GDM1 (cell line): ENCODE results near the gene APBB1.
"Not testable (repeated sequence)": the region's sequence is repeated elsewhere in the genome, so short reads cannot be mapped to it uniquely, and the experiment has no call there.

ENCODE experiments used
- DNase-seq: peaks from one replicate; lab custom pipeline; 2025; lab: John Stamatoyannopoulos, UW

APBB1 gene

DNA sequence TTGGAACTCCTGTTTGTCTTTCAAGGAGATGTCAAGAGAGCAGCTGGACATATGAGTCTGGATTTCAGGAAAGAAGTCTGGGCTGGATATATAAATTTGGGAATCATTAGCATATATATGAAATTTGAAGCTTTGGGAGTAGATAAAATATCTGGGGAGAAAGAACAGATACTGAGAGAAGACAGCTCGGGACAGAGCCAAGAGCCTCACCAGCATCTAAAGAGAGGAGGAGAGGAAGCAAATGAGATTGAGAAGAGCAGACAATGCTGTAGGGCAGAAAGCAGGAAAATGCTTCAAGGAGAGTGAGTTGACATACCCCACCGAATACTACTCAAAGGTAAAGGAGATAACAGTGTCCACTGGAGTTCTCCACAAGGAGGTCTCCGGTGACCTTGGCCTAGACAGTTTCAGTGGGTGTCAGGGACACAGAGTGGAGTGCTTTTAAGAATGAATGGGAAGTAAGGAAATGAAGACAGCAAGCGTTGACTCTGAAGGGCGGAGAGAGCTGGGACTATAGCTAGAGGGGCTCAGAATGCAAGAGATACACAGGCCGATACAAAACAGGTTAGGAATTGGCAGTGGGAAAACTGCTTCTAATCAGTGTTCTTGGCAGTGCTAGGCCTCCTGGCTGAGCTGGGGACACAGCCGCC is 862 bp downstream of the APBB1 start:
- no peak for DNase-seq

DNA sequence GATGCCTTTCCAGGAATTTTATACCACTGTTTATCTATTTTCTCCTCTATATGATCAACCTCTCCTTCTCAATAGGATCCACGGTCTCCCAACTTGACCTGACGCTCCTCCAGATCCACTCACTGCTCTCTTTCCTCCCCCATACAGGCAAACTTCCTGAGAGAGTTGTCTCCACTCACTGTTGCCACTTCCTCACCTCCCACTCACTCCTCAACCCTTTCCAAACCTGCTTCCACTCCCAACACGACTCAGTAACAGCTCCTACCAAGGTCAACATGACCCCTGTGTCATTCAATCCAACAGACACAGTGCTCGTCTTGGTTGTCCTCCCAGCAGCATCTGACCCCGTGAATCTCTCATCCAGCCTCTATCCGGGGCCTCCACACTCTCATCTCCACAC is 3.1 kb downstream of the APBB1 start:
- DNase-seq, result no peak

DNA sequence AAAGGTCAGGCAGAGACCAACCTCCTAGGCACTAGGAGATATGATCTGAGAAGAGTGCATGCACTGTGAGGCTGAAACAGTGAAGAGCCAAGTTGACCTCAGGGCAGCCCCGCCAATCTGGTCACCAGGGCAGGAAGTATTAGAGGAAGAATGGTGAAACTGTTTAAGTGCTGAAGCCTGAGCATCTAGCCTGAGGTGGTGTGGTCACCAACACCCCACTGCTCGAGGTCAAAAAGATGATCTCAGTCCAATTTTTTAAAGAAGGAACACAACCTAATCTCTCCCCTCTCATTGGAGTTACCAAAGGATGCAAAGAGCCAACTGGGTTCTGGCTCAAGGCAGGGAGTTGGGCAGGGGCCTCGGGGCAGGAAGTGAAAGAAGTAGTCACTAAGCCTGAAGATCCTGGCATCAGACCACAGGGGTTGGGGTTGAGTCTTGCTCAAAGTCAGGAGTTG is 4.0 kb downstream of the APBB1 start:
- DNase-seq, result no peak

DNA sequence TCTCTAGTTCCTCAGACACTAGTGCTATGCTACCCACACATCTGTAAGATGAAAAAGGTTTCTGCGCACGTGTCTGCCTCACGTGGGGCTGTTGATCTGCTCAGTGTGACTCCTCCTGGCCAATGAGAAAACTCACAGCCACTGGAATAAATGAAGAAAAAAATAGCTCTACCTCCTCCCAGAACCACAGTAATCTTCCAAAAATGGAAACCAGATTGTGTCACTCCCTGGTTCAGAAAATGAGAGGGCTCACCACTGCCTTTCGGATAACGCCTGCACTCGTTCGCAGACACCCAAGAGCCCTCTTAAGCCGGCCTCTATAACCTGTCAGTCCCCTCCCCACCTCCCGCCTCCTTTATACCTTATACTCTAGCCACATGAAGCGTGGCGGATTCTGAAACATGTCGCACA is 5.1 kb downstream of the APBB1 start:
- DNase-seq, result no peak

DNA sequence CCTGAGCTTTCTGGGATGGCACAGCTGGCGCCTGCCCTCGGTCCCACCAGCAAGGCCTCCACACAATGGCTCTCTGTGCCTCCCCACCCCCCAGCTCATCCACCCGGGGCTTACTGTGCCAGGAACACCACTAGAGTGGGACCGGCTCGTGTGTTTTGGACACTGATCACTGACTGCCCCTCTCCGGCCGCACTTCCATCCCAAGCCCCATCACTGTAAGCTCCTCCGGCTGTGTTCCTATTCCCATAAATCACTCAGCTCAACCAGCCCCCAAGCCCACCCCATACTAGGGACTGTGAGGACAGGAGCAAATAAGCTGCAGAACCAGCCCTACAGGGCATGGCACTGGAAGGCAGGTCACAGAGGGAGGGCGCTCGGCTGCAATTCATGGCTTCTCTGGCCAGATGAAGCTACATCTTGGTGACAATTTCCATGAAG is 7.3 kb downstream of the APBB1 start:
- DNase-seq, result no peak

DNA sequence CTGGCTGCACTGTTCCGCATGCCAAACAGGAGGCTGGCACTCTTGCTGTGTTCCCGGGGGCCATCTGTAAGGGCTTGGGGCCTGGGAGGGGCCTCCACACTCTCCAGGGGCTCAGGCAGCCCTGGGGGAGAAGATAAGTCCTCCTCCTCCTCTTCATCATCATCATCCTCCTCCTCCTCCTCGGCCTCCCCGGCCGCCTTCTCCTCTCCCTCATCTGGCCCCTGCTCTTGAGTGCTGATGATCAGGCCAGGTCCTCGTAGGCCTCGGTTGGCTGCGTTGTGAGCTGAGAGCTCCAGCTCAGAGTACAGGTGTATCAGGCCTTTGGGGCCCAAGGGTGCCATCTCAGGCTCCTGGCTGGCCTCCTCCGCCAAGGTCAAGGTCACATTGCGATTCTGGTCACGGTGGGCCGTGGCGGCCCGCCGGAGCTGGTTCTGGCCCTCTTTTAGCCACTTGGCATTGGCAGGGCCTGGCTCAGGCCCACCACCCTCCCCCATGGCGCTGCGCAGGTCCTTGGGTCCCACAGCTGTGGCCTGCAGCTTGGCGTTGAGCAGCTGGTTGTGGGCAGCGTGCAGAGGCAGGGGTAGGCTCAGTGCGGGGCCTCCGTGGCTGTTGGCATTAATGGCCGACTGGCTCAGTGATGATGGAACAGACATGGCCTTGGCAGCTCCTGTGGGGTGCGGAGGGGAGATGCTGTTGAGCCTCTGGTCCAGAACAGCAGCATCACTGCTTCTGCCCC is 8.0 kb downstream of the APBB1 start:
- DNase-seq, result no peak

DNA sequence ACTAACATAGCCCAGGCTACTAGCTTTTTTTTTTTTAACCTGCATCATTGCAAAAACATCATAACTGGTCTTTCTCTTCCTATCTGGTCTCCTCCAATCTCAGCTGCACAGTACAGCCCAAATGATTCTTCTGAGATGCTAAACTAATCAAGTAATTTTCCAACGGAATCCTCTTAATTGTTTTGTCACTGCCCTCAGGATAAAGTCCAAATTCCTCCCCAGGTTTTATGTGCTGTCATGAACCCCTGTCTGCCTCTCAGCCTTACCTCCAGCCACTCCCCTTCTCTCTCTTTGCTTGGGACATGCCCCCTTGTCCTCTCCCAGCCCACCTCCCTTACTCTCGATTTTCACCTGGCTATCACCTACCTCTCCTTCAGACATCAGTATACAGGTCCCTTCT is 12.5 kb downstream of the APBB1 start:
- DNase-seq, result no peak

DNA sequence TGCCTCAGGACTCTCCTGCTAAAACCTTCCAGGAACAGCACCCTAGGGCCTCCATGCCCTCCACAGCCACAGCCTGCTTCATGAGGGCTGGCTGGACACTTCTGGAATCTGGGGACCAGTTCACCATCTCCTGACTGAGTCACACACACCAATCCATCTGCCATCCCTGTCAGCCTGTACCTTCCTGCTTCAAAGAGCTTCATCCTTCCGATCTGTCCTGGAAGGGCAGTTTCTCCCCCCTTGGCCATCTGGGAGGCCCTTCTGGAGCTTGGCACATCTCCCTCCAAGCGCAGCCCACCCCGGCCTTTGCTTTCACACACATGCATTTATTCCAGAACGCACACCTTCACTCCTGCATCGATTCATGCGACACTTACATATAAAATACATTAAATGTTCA is 13.0 kb downstream of the APBB1 start:
- DNase-seq, result no peak

DNA sequence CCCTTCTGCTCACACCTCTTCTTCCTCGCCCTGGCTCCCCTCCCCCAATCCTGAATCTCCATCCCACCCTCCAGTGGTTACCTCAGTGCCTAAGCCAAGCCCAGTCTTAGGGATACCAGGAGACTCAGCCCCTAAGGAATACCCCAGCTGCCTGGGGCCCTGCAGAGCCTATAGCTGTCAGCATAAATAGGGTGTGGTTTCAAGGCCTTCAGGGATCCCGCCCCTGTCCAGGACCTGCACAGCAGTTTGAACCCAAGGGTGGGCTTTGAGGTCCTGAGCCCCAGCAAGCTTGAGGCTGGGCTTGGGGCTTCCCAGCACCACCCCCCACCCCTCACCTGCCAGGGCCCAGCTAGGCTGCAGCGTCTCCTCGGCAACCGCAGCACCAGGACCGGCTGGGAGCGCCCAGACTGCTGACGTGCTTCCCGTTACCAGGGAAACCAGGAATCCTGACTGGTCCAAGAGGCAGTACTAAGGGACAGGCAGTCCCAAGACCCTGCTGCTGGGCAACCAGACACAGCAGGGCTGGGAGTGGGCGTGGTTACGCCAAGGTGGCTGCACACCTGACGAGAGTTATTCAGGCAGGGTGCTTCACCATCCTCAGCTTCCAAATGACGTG is 13.7 kb downstream of the APBB1 start:
- no peak for DNase-seq

DNA sequence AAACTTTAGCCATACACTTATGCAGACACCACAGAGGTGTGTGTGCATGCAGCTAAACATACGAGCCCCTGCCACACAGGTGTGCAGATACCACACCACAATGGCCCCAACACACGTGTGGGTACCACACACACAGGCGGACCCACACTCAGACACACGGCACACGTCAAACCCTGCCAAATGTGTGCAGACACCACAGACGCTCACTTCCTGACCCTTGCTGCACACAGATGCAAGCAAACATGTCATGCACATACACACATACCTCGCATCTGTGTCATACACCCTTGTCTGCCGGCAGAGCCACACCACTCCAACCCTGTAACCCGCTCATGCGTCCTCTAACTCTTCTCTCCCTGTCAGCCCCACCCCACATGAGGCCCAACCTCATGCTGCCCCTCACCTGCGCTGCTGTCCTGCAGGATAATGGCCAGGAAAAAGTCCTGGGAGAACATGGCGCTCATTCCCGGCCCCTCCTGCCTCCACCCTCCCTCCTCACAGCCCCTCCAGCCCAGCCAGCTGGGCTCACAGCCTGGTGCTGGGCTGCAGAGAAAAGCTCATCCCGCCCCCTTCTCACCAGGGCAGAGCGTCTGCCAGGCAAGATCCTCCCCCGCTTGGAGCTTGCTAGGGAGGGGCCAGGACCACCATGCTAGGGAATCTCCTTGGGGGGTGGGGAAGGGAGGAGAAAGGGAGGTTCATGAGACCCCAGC is 14.4 kb downstream of the APBB1 start:
- no peak for DNase-seq

DNA sequence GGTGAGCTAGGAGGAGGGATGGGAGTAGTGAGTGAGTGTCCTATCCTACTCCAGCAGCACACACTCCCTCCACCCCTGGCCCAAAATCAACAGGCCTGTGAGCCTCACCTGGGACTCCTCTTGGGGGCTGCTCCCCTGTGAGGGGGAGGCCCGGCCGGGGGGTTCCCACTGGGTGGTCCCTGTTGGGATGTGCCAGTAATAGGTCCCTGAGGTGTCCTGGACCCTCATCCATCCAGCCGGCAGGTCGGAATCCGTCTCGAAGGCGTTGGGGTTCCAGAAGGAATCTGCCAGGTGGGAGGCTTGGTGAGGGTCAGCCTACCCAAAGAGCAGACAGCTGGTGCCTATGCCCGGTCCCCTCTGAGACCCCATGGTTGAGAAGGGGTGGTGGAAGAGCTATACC is 15.4 kb downstream of the APBB1 start:
- no peak for DNase-seq

DNA sequence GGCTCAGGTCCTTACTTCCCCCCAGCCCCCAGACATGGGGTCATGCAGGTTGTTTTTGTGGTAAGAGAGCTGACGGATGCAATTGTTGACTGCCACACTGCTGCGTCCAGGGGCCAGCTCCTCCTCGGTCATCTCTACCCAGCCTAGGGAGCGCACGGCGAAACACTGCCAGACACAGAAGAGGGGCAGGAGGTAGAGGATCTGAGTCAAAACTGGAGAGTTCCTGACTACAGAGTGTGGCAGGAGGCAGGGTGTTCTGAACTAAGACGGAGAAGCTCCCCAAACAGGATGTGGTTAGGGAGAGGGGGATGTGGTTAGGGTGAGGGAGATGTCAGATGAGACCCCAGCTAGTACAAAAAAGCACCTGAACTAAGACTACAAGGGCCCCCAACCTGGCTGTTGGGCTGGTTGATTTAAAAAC is 16.3 kb downstream of the APBB1 start:
- DNase-seq, result peak; percentile 48

DNA sequence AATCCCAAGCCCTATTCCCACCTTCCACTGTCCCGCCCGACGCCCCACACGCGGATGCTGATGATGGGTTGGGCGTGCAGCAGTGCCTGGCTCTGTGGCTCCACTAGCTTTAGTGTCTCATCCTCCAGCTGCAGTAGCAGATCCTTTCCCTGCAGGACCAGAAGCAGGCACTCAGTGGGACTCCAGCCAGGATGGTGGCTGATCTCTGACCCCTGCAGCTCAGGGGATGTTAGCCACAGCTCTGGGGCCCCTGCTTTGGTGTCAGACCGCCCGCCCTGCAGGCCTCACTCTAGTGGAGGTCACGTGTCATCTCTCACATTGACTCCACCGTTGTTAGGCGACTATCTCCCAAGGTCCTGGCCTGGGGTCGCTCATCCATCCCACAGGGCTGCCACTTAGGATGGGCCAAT is 16.8 kb downstream of the APBB1 start:
- no peak for DNase-seq

DNA sequence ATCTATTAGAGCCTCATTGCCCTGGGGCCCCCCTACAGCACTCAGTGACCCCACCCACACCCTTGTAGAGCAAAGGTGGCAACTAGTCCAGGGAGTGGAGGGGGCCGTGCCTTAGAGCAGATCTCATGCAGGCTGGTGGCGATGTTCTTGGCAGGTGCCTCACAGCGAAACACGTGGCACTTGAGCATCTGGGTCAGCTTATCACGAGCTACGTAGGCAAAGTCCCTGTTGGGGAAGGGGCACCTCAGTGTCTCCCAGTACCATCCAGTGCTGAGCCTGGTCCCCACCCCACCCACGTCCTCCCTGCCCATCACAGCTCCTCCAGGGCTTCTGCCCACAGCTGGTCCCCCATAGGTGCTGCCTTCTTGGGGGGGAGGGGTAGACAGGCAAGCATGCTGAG is 17.4 kb downstream of the APBB1 start:
- DNase-seq, result no peak

DNA sequence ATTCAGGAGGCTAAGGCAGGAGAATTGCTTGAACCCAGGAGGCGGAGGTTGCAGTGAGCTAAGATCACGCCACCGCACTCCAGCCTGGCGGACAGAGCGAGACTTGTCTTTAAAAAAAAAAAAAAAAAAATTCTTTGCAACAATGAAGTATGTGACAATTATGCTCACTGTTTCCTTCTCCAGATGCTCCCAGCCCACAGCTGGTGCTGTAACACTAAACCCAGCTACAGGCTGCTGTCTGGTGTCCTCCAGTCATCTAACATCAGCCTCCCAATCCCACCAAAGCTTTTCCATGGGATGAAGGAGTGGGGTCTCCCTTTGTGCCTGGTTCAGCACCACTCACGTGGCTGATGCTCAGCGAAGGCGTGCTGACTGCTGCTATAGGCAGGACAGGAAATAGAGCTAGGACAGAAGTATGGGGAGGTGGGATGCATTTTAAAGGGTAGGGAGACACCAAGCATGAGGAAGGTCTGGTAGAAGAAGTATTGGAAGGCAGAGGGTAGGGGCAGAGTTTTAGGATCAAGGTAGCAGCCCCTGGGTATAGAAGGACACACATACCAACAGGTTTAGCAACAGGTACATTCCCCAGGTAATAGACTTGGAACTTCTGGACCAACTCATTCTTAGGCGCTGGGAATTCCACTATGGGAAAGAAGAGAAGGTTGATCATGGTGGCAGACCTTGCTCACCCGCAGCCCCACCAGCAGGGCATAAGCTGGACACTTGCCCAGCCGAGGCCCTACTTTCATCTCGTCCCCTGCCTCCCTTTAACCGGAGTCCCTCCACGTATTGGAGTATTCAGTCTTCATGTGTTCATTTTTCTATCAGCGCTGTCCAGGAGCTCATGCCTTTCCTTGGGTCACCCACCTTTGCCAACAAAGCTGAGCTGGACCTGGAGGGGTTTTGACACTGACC is 18.2 kb downstream of the APBB1 start:
- DNase-seq, result no peak

DNA sequence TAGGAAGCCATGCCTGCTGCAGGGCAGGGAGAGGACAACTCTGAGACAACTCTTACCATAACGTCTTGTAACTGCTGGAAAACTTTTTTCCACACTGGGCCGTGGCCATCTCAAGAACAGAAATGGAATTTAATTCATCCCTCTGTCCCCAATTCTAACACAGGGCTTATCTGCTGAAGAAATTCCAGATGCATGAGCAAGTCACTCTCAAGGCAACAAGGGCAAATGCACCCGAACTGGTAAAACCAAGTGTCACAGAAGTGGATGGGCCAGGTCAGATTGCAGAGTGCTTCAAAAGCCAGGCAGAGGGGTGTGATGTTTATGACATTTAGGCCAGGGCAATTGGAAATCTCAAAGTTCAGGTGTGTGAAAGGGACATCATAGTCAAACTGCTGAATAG is 21.3 kb downstream of the APBB1 start:
- no peak for DNase-seq

DNA sequence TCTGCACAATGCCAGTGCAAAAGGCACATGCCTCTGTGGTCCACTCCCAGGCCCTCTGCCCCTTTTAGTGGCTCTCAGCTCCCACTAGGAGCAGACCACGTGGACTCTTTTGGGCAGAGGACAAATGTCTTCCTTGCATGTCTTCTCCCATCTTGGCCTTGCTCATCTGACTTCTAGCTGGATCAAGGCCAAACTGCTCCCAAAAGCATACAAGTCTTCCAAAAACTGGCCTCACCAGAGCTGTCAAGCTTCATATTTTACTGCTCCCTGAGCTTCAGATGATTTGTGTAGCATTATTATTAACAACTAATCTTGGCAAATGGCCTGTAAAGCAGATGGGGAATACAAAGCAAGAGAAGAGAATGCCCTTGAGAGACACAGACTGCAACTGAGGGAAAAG is 21.7 kb downstream of the APBB1 start:
- no peak for DNase-seq

DNA sequence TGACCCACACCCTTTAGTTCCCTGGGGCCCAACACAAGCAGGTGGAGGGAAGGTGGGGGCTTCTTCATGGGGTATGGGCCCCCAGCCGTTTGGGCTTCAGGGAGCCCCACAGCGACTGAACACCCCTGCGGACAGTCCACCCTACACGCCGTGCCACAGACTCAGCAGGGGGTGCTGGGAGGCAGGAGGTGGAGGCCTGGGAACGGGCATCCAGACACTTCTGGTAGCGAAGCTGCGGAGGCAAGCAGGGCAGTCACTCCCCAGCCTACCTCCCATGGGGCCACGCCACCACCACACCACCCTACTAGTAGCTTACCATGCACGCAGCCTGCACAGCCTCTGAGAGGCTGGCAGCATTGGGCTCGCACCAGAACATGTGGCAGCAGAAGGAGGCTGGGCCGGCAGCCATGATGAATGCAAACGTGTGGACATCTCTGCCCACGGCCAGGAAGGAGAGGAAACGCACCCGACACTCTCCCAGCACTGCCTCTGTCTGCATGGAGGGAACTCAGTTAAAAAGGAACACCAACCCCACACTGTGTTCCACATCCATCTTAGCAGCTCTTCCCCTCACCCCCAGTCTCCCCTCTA is 23.3 kb downstream of the APBB1 start:
- no peak for DNase-seq

DNA sequence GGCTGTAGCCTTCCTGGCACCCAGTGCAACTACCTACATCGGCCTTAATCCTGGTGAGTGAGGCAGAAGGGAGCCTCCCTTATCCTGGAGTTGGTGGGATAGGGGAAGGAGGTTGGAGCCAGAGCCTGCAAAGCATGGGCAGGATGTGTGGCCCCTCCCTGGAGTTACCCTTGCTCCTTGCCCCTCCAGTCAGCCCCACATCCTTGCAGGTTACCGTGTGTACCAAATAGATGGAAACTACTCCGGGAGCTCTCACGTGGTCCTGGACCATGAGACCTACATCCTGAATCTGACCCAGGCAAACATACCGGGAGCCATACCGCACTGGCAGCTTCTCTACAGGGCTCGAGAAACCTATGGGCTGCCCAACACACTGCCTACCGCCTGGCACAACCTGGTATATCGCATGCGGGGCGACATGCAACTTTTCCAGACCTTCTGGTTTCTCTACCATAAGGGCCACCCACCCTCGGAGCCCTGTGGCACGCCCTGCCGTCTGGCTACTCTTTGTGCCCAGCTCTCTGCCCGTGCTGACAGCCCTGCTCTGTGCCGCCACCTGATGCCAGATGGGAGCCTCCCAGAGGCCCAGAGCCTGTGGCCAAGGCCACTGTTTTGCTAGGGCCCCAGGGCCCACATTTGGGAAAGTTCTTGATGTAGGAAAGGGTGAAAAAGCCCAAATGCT is 24.8 kb downstream of the APBB1 start:
- no peak for DNase-seq

DNA sequence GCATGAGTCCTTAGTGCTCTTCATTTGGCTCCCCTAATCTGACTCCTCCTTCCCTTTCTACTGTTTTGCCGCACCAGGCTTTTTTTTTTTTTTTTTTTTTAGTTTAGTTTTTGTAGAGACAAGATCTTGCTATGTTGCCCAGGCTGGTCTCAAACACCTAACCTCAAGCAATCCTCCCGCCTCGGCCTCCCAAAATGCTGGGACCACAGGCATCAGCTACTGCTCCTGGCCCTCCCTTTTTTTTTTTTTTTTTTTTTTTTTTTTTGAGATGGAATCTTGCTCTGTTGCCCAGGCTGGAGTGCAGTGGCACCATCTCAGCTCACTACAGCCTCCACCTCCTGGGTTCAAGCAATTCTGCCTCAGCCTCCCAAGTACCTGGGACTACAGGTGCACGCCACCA is 26.6 kb downstream of the APBB1 start:
- DNase-seq, result not testable (repeated sequence)
